ENCODE data around the gene ERO1B. TPM values are rescaled to one million over a fixed set of nuclear protein-coding genes. Genes with fewer than 3 reads are reported as not detected.
"Not testable (repeated sequence)": the region's sequence is repeated elsewhere in the genome, so short reads cannot be mapped to it uniquely, and the experiment has no call there.

Gene ERO1B
- total RNA-seq, 3 donors from 2014 or later (not counting 1 experiment from before 2014, with no cell fraction given) = 14.7 to 17.8 (median 16.5) TPM

- no peak for DNase-seq
- H3K4me3 ChIP-seq (ENCODE audit: low read length) = no peak overlapping the region
- Mint-ChIP-seq H3K27me3 (ENCODE audit: low read depth in 2 of 2) (no peaks in the 10 kb centered on the region), H3K27ac (no peak overlapping the region), H3K4me1 (peaks cover 4% of the 10 kb centered on the region in 2 donors), H3K4me3 (no peak overlapping the region), H3K36me3 (peaks cover 49% of the 10 kb centered on the region), H3K9me3 (peaks cover 15 to 17% of the 10 kb centered on the region in 2 donors)
- no peak for ATAC-seq
- no CpG with 5 or more reads among the region's 1 CpG for WGBS (ENCODE audit: insufficient coverage)
- no peaks in the 10 kb centered on the region for H3K4me1 ChIP-seq (ENCODE audit: control insufficient read depth, insufficient read depth, low read length)
- H3K36me3 ChIP-seq (ENCODE audit: control insufficient read depth, insufficient read depth, low read length) = peaks cover 2% of the 10 kb centered on the region
- no peak for TF ChIP-seq CTCF (IDR thresholded peaks at IDR 0.05)
- H3K27me3 ChIP-seq (ENCODE audit: control insufficient read depth, insufficient read depth, low read length) = no peaks in the 10 kb centered on the region
- peaks cover 10% of the 10 kb centered on the region for H3K9me3 ChIP-seq (ENCODE audit: control insufficient read depth, insufficient read depth, low read length)
- H3K27ac ChIP-seq (ENCODE audit: low read length) = no peak overlapping the region
- intact Hi-C loops (cut with micrococcal nuclease) = no loop called here
Measured at GRCh38 chr1:236204039-236204438, 77.7 kb downstream of the ERO1B start.

GRCh38 chr1:236201786-236202185 lies 80.0 kb downstream of the ERO1B start:
- Histone ChIP-seq H3K4me3 (ENCODE audit: low read length) (no peak overlapping the region), H3K27ac (ENCODE audit: low read length) (no peak overlapping the region), H3K9me3 (ENCODE audit: control insufficient read depth, insufficient read depth, low read length) (peaks cover 10% of the 10 kb centered on the region), H3K36me3 (ENCODE audit: control insufficient read depth, insufficient read depth, low read length) (peaks cover 2% of the 10 kb centered on the region), H3K27me3 (ENCODE audit: control insufficient read depth, insufficient read depth, low read length) (no peaks in the 10 kb centered on the region), H3K4me1 (ENCODE audit: control insufficient read depth, insufficient read depth, low read length) (no peaks in the 10 kb centered on the region)
- Mint-ChIP-seq H3K4me3 (no peak overlapping the region), H3K4me1 (peaks cover 4% of the 10 kb centered on the region in 2 donors), H3K36me3 (peaks cover 70% of the 10 kb centered on the region), H3K27me3 (ENCODE audit: low read depth in 2 of 2) (no peaks in the 10 kb centered on the region), H3K9me3 (peaks cover 18 to 25% of the 10 kb centered on the region in 2 donors), H3K27ac (no peak overlapping the region)
- 100% methylated on average over 1 of the region's 1 CpG for WGBS (ENCODE audit: insufficient coverage)
- TF ChIP-seq CTCF (IDR thresholded peaks at IDR 0.05) = no peak
- intact Hi-C loops (cut with micrococcal nuclease) = no loop called here
- no peak for ATAC-seq
- no peak for DNase-seq

GRCh38 chr1:236200925-236201324 lies 80.8 kb downstream of the ERO1B start:
- intact Hi-C loops (cut with micrococcal nuclease) = no loop called here
- Mint-ChIP-seq H3K4me1 (peaks cover 4% of the 10 kb centered on the region in 2 donors), H3K27me3 (ENCODE audit: low read depth in 2 of 2) (no peaks in the 10 kb centered on the region), H3K9me3 (peaks cover 18 to 25% of the 10 kb centered on the region in 2 donors), H3K4me3 (no peak overlapping the region), H3K27ac (no peak overlapping the region), H3K36me3 (peaks cover 74% of the 10 kb centered on the region)
- ATAC-seq = no peak
- H3K27ac ChIP-seq (ENCODE audit: low read length) = no peak overlapping the region
- TF ChIP-seq CTCF (IDR thresholded peaks at IDR 0.05) = no peak
- H3K9me3 ChIP-seq (ENCODE audit: control insufficient read depth, insufficient read depth, low read length) = peaks cover 10% of the 10 kb centered on the region
- H3K4me1 ChIP-seq (ENCODE audit: control insufficient read depth, insufficient read depth, low read length) = no peaks in the 10 kb centered on the region
- no peak overlapping the region for H3K4me3 ChIP-seq (ENCODE audit: low read length)
- H3K27me3 ChIP-seq (ENCODE audit: control insufficient read depth, insufficient read depth, low read length) = no peaks in the 10 kb centered on the region
- H3K36me3 ChIP-seq (ENCODE audit: control insufficient read depth, insufficient read depth, low read length) = no peaks in the 10 kb centered on the region
- no peak for DNase-seq

GRCh38 chr1:236193184-236193583 lies 88.6 kb downstream of the ERO1B start:
- Histone ChIP-seq H3K27ac (ENCODE audit: low read length) (no peak overlapping the region), H3K27me3 (ENCODE audit: control insufficient read depth, insufficient read depth, low read length) (no peaks in the 10 kb centered on the region), H3K9me3 (ENCODE audit: control insufficient read depth, insufficient read depth, low read length) (no peaks in the 10 kb centered on the region), H3K4me3 (ENCODE audit: low read length) (no peak overlapping the region), H3K4me1 (ENCODE audit: control insufficient read depth, insufficient read depth, low read length) (no peaks in the 10 kb centered on the region), H3K36me3 (ENCODE audit: control insufficient read depth, insufficient read depth, low read length) (no peaks in the 10 kb centered on the region)
- Mint-ChIP-seq H3K4me1 (peaks cover 0 to 4% of the 10 kb centered on the region in 2 donors), H3K9me3 (peaks cover 7 to 8% of the 10 kb centered on the region in 2 donors), H3K27ac (no peak overlapping the region), H3K27me3 (ENCODE audit: low read depth in 2 of 2) (no peaks in the 10 kb centered on the region), H3K36me3 (peaks cover 64% of the 10 kb centered on the region), H3K4me3 (no peak overlapping the region)
- no peak for TF ChIP-seq CTCF (IDR thresholded peaks at IDR 0.05)
- intact Hi-C loops (cut with micrococcal nuclease) = loop anchor here (10.0 kb wide), 1 partner anchor 58 kb away; no protein-coding TSS in a partner anchor
- 100% methylated on average over 1 of the region's 2 CpGs for WGBS (ENCODE audit: insufficient coverage)
- ATAC-seq (no peak), DNase-seq (no peak)

GRCh38 chr1:236188084-236188483 lies 93.7 kb downstream of the ERO1B start:
- H3K27me3 Mint-ChIP-seq (ENCODE audit: low read depth in 2 of 2); H3K36me3 ChIP-seq (ENCODE audit: control insufficient read depth, insufficient read depth, low read length); ATAC-seq; H3K4me1 ChIP-seq (ENCODE audit: control insufficient read depth, insufficient read depth, low read length); H3K4me3 Mint-ChIP-seq; intact Hi-C loops (cut with micrococcal nuclease); H3K27ac Mint-ChIP-seq; H3K9me3 ChIP-seq (ENCODE audit: control insufficient read depth, insufficient read depth, low read length); H3K4me1 Mint-ChIP-seq; H3K27ac ChIP-seq (ENCODE audit: low read length); DNase-seq; H3K9me3 Mint-ChIP-seq; H3K4me3 ChIP-seq (ENCODE audit: low read length); H3K27me3 ChIP-seq (ENCODE audit: control insufficient read depth, insufficient read depth, low read length): not testable (repeated sequence)
- WGBS (ENCODE audit: insufficient coverage) = 92% methylated on average over 1 of the region's 1 CpG
- peaks cover 26% of the 10 kb centered on the region for H3K36me3 Mint-ChIP-seq
